HepG2 (cell line): ENCODE data around the gene TMTC4. TPM values are rescaled to one million over a fixed set of nuclear protein-coding genes. Genes with fewer than 3 reads are reported as not detected.

ENCODE experiments used
- CEBPB ChIP-seq: IDR thresholded peaks from 2 replicates; pipeline ENCODE4 v1.6.1; 2011; ENCODE audit warnings: low read depth, low read length, improper control_type of control experiment, borderline replicate concordance
- ELF1 ChIP-seq: sonication (generic); formaldehyde crosslinking; IDR thresholded peaks from 2 replicates; pipeline ENCODE4 v1.4.0; 2020; ENCODE audit warnings: missing genetic modification reagents
- ELF4 ChIP-seq: sonication (generic); formaldehyde crosslinking; IDR thresholded peaks from 2 replicates; pipeline ENCODE4 v1.5.0; 2020; ENCODE audit warnings: missing genetic modification reagents, mild to moderate bottlenecking, moderate library complexity, borderline replicate concordance
- FOXP4 ChIP-seq: sonication (generic); formaldehyde crosslinking; IDR thresholded peaks from 2 replicates; pipeline ENCODE4 v1.4.0; 2020; ENCODE audit warnings: missing genetic modification reagents
- HOXA9 ChIP-seq: sonication (generic); formaldehyde crosslinking; IDR thresholded peaks from 2 replicates; pipeline ENCODE4 v1.8.1; 2022; ENCODE audit warnings: missing genetic modification reagents, mild to moderate bottlenecking, moderate library complexity, borderline replicate concordance
- MZF1 ChIP-seq: sonication (generic); formaldehyde crosslinking; IDR thresholded peaks from 2 replicates; pipeline ENCODE4 v1.8.1; 2023; ENCODE audit warnings: mild to moderate bottlenecking, missing genetic modification reagents, borderline replicate concordance
- NFIB ChIP-seq: sonication (generic); formaldehyde crosslinking; IDR thresholded peaks from 2 replicates; pipeline ENCODE4 v1.9.0; 2021; ENCODE audit warnings: missing genetic modification reagents, mild to moderate bottlenecking, borderline replicate concordance
- NR2F2 ChIP-seq: IDR thresholded peaks from 2 replicates; pipeline ENCODE4 v1.6.1; 2012; ENCODE audit warnings: low read depth, inconsistent platforms, borderline replicate concordance
- PBX2 ChIP-seq: IDR thresholded peaks from 2 replicates; pipeline ENCODE4 v1.6.1; 2016; ENCODE audit warnings: control low read depth
- PHF20 ChIP-seq: sonication (generic); formaldehyde crosslinking; IDR thresholded peaks from 2 replicates; pipeline ENCODE4 v1.5.0; 2020; ENCODE audit warnings: mild to moderate bottlenecking, missing genetic modification reagents
- PRDM15 ChIP-seq: sonication (generic); formaldehyde crosslinking; IDR thresholded peaks from 2 replicates; pipeline ENCODE4 v1.4.0; 2020; ENCODE audit warnings: missing genetic modification reagents
- RBAK ChIP-seq: sonication (generic); formaldehyde crosslinking; IDR thresholded peaks from 2 replicates; pipeline ENCODE4 v1.5.1; 2020; ENCODE audit warnings: mild to moderate bottlenecking, missing genetic modification reagents
- SAP130 ChIP-seq: IDR thresholded peaks from 2 replicates; pipeline ENCODE4 v1.6.1; 2016; ENCODE audit warnings: low read depth
- TGIF2 ChIP-seq: IDR thresholded peaks from 2 replicates; pipeline ENCODE4 v1.6.1; 2016; ENCODE audit warnings: control low read depth, missing compliant biosample characterization
- THAP11 ChIP-seq: IDR thresholded peaks from 2 replicates; pipeline ENCODE4 v1.6.1; 2016; ENCODE audit warnings: missing biosample characterization, missing genetic modification reagents
- TMF1 ChIP-seq: sonication (generic); formaldehyde crosslinking; IDR thresholded peaks from 2 replicates; pipeline ENCODE4 v1.8.1; 2022; ENCODE audit warnings: low read depth, missing genetic modification reagents
- ZIK1 ChIP-seq: sonication (generic); formaldehyde crosslinking; IDR thresholded peaks from 2 replicates; pipeline ENCODE4 v1.5.0; 2020; ENCODE audit warnings: mild to moderate bottlenecking, low read depth, missing genetic modification reagents, borderline replicate concordance
- ZNF280D ChIP-seq: sonication (generic); formaldehyde crosslinking; IDR thresholded peaks from 2 replicates; pipeline ENCODE4 v1.5.1; 2020; ENCODE audit warnings: mild to moderate bottlenecking, missing genetic modification reagents
- ZNF572 ChIP-seq: sonication (generic); formaldehyde crosslinking; IDR thresholded peaks from 2 replicates; pipeline ENCODE4 v1.5.1; 2020; ENCODE audit warnings: mild to moderate bottlenecking, missing genetic modification reagents
- ZNF614 ChIP-seq: IDR thresholded peaks from 2 replicates; pipeline ENCODE4 v1.6.1; 2018; ENCODE audit warnings: missing biosample characterization, missing genetic modification reagents, inconsistent platforms, borderline replicate concordance
- polyA plus RNA-seq, 8 experiments: library from polyadenylated mRNA; depleted of rRNA in 3 of 8; stranded (reverse) in 7 of 8; unstranded in 1 of 8; fragments of >200 nt; fragmentation: Illumina TruSeq in 4 of 8; extraction: Trizol in 4 of 8; gene quantifications; 2 replicates each; pipeline versions ENCODE4 v1.2.1 to v1.2.3, GENCODE V29; 2011 to 2016; ENCODE audit warnings: low read depth in 4 of 8, missing spikeins in 1 of 8, mixed read lengths in 1 of 8; ENCODE audit not compliant: insufficient read depth in 1 of 8
- total RNA-seq, 5 experiments: library from RNA; depleted of rRNA; stranded (reverse); fragments of >200 nt; fragmentation: Illumina TruSeq; extraction: Trizol; gene quantifications; 2 replicates each; pipeline ENCODE4 v1.2.3, GENCODE V29; 2016; ENCODE audit warnings: low read depth in 1 of 5

TMTC4 gene
- total and polyA plus RNA-seq, 2 of the 13 experiments (the other 11 are each of a cell fraction or from before 2014, with no cell fraction given) = 16.0 to 22.6 TPM

- TF ChIP-seq THAP11 (CRISPR knock-in tag) (peak; percentile 59), CEBPB (no peak), MZF1 (CRISPR knock-in tag) (no peak), PHF20 (CRISPR knock-in tag) (no peak), PRDM15 (CRISPR knock-in tag) (0 out of 2 replicates have a peak, but pooled peaks have one; percentile 4), ELF1 (CRISPR knock-in tag) (0 out of 2 replicates have a peak, but pooled peaks have one; percentile 43), ZIK1 (no peak), ZNF280D (CRISPR knock-in tag) (0 out of 2 replicates have a peak, but pooled peaks have one; percentile 44), SAP130 (peak; percentile 53), ZNF572 (CRISPR knock-in tag) (no peak), NR2F2 (no peak), NFIB (CRISPR knock-in tag) (no peak), RBAK (no peak; the same call in 1 of the 2 replicates), FOXP4 (0 out of 2 replicates have a peak, but pooled peaks have one; percentile 11), PBX2 (CRISPR knock-in tag) (peak; percentile 92), TGIF2 (CRISPR knock-in tag) (no peak), ELF4 (CRISPR knock-in tag) (no peak), HOXA9 (CRISPR knock-in tag) (no peak), ZNF614 (no peak; the same call in 1 of the 2 replicates), TMF1 (CRISPR knock-in tag) (no peak)
Measured at GRCh38 chr13:100674872-100675660, 471 bp upstream of the TMTC4 start (continued).
